Prostate gland (tissue), 2 donors: ENCODE data around the gene RALGPS1. TPM values are rescaled to one million over a fixed set of nuclear protein-coding genes. Genes with fewer than 3 reads are reported as not detected.

Experiments
- DNase-seq: peaks from one replicate; pipeline ENCODE4 v3.0.0-alpha.2; 2019; ENCODE audit warnings: low spot score
- H3K27ac ChIP-seq, 2 donors: fragments of 200-600 bp; sonication (generic); 2 replicates each; pipeline ENCODE4 v1.5.1; 2017 to 2019
- H3K27me3 ChIP-seq: fragments of 200-600 bp; sonication (generic); replicated peaks from 2 replicates; pipeline ENCODE4 v1.5.1; 2019; ENCODE audit not compliant: insufficient read depth
- H3K36me3 ChIP-seq, 2 donors: fragments of 200-600 bp; sonication (generic); 1 replicate in 1 of 2; 2 replicates in 1 of 2; pipeline versions ENCODE4 v1.5.1 to v1.8.1; 2017 to 2019
- H3K4me1 ChIP-seq: fragments of 200-600 bp; sonication (generic); replicated peaks from 2 replicates; pipeline ENCODE4 v1.5.1; 2019
- H3K4me3 ChIP-seq, 2 donors: fragments of 200-600 bp; sonication (generic); 2 replicates each; pipeline ENCODE4 v1.5.1; 2017 to 2019
- H3K9me3 ChIP-seq: fragments of 200-600 bp; sonication (generic); 2 replicates; pipeline ENCODE4 v1.5.1; 2017
- CTCF ChIP-seq, 4 experiments: fragments of 200-600 bp in 2 of 4; fragments of 450-650 bp in 2 of 4; sonication (generic) in 2 of 4; IDR thresholded peaks; 1 replicate in 3 of 4; 2 replicates in 1 of 4; pipeline ENCODE4 v1.5.1; 2016 to 2019; ENCODE audit warnings: antibody characterized with exemption in 4 of 4, mild to moderate bottlenecking in 2 of 4, moderate library complexity in 2 of 4
- POLR2A ChIP-seq: fragments of 450-650 bp; IDR thresholded peaks from one replicate; pipeline ENCODE4 v1.6.1; 2016; ENCODE audit warnings: antibody characterized with exemption, mild to moderate bottlenecking
- POLR2AphosphoS5 ChIP-seq: sonication (generic); formaldehyde crosslinking; IDR thresholded peaks from one replicate; pipeline ENCODE4 v1.6.1; 2017; ENCODE audit warnings: antibody characterized with exemption
- WGBS: methylation state at CpG from one replicate; pipeline ENCODE4 v1.1.5; 2018; 5-methylcytosine and 5-hydroxymethylcytosine counted together
- intact Hi-C: fragments of 100-400 bp; cut with DNase I; formaldehyde crosslinking; loops from one replicate; pipeline ENCODE4 v1.14.2; 2022
- total RNA-seq, 2 donors: library from RNA; depleted of rRNA; stranded (reverse); fragments of >200 nt; gene quantifications; one replicate each; pipeline ENCODE4 v1.1.0, GENCODE V29; 2016

The RALGPS1 gene
- total RNA-seq, 2 donors from 2014 or later, result 14.7 to 20.7 TPM

DNA sequence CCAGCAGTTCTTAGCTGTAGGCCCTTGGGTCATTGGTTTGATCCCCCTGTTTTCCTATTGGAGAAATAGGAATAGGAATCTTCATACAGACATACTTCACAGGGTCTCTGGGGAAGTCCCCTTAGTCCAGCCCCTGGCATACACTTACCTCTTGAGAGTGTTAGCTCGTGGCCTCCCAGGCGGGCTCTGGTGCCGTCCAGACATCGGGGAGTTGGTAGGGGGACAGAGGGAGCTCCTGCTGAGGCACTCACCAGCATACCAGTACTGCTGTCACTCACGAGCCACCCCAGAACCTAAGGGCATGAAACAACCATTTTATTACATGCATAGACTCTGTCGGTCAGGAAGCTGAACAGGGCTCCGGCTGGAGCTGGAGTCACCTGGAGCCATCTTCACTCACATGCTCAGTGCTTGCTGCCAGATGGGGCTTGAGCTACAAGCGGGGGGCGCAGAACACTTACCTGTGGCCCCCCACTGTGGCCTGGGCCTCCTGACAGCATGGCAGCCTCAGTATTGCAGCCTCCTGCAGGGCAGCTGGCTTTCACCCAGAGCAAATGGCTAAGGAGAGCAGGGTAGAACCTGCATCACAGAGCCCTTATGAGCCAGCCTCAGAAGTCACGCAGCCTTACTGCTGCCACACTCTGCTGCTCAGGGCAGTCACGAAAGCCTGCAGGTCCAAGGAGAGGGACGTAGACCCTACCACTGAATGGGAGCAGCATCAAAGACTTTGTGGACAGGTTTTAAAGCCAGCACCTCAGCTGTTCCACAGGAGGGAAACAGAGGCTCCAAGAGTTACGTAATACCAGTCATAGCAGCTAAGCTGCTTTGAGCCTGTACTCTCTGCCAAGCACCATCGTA lies 266.1 kb downstream of the RALGPS1 start:
- WGBS, result 92% methylated on average over 14 of the region's 14 CpGs

DNA sequence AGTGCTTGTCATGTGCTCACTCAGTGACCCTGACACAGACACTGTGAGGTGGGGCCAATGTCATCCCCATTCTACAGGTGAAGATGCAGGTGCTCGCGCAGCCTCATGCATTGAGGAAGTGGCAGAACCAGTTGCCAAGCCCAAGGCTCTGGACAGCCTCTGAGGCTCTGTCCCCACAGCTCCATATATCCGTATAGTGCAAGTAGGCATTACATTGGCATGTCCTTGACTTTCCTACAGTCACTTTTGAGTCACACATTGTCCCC lies 266.7 kb downstream of the RALGPS1 start:
- Histone ChIP-seq H3K27ac (no peak overlapping the region), H3K4me3 (no peak overlapping the region), H3K36me3 (no peaks in the 10 kb centered on the region), H3K27me3 (no peaks in the 10 kb centered on the region), H3K4me1 (peaks cover 14% of the 10 kb centered on the region), H3K9me3 (no peaks in the 10 kb centered on the region)
- TF ChIP-seq CTCF (IDR thresholded peaks at IDR 0.05) (no peak), POLR2A (no peak), POLR2AphosphoS5 (no peak)
- 96% methylated on average over 3 of the region's 3 CpGs for WGBS
- intact Hi-C loops, result no loop called here
- DNase-seq, result no peak

More for the DNA sequence above, 266.1 kb downstream of the RALGPS1 start:
- TF ChIP-seq CTCF (IDR thresholded peaks at IDR 0.05) (no peak), POLR2AphosphoS5 (no peak), POLR2A (no peak)
- Histone ChIP-seq H3K27me3 (no peaks in the 10 kb centered on the region), H3K9me3 (no peaks in the 10 kb centered on the region), H3K36me3 (no peaks in the 10 kb centered on the region), H3K4me3 (no peak overlapping the region), H3K4me1 (peaks cover 14% of the 10 kb centered on the region), H3K27ac (no peak overlapping the region)
- DNase-seq, result no peak
- intact Hi-C loops, result no loop called here

GRCh38 chr9:127181595-127182190 lies 267.1 kb downstream of the RALGPS1 start:
- Histone ChIP-seq H3K4me1 (peaks cover 16% of the 10 kb centered on the region), H3K27me3 (no peaks in the 10 kb centered on the region), H3K36me3 (no peaks in the 10 kb centered on the region), H3K9me3 (no peaks in the 10 kb centered on the region), H3K27ac (no peak overlapping the region), H3K4me3 (no peak overlapping the region)
- 96% methylated on average over 6 of the region's 6 CpGs for WGBS
- TF ChIP-seq POLR2A (no peak), CTCF (IDR thresholded peaks at IDR 0.05) (no peak), POLR2AphosphoS5 (no peak)
- no peak for DNase-seq
- intact Hi-C loops, result no loop called here

GRCh38 chr9:127182901-127183746 lies 268.5 kb downstream of the RALGPS1 start:
- DNase-seq, result no peak
- WGBS, result 93% methylated on average over 14 of the region's 14 CpGs
- Histone ChIP-seq H3K4me1 (peaks cover 17% of the 10 kb centered on the region), H3K27ac (no peak overlapping the region), H3K36me3 (no peaks in the 10 kb centered on the region), H3K27me3 (no peaks in the 10 kb centered on the region), H3K9me3 (no peaks in the 10 kb centered on the region), H3K4me3 (no peak overlapping the region)
- TF ChIP-seq CTCF (IDR thresholded peaks at IDR 0.05), result no peak
- no peak for TF ChIP-seq POLR2A
- no peak for TF ChIP-seq POLR2AphosphoS5
- intact Hi-C loops, result no loop called here
